WTC11 (cell line): ENCODE results near the gene OGA. TPM values are rescaled to one million over a fixed set of nuclear protein-coding genes. Genes with fewer than 3 reads are reported as not detected.

Experiments
- ATAC-seq: fragments of 200-7000 bp; cut with Tn5 transposase; 2 replicates; pipeline ENCODE4 v1.10.0; 2021; ENCODE audit warnings: mild to moderate bottlenecking, moderate library complexity
- CTCF ChIA-PET: fragments of 300-600 bp; sonication (Branson Sonifier 250); formaldehyde crosslinking; loops from one replicate; lab custom pipeline; 2021; ENCODE audit warnings: antibody characterized with exemption; lab: Charles Lee
- POLR2A ChIA-PET: fragments of 350-600 bp; sonication (Branson Sonifier 250); formaldehyde crosslinking; loops from one replicate; lab custom pipeline; 2021; ENCODE audit warnings: antibody characterized with exemption; lab: Charles Lee
- DNase-seq: peaks from one replicate; pipeline ENCODE4 v3.0.0; 2021; ENCODE audit warnings: low spot score
- H3K27ac Mint-ChIP-seq: 2 replicates; pipeline ENCODE4 v1.8.0; 2021; ENCODE audit warnings: mixed read lengths
- H3K27me3 Mint-ChIP-seq: 2 replicates; pipeline ENCODE4 v1.8.0; 2021; ENCODE audit warnings: low read depth, mild to moderate bottlenecking, moderate library complexity, mixed read lengths
- H3K36me3 Mint-ChIP-seq: 2 replicates; pipeline ENCODE4 v1.8.0; 2021; ENCODE audit warnings: mixed read lengths
- H3K4me1 Mint-ChIP-seq: 2 replicates; pipeline ENCODE4 v1.8.0; 2022; ENCODE audit warnings: mixed read lengths
- H3K4me3 Mint-ChIP-seq: 2 replicates; pipeline ENCODE4 v1.8.0; 2021; ENCODE audit warnings: mild to moderate bottlenecking, moderate library complexity, mixed read lengths
- H3K9me3 Mint-ChIP-seq: 2 replicates; pipeline ENCODE4 v1.8.0; 2021; ENCODE audit warnings: mixed read lengths
- AR ChIP-seq: fragments of 250-450 bp; sonication (Bioruptor Pico); IDR thresholded peaks from 2 replicates; pipeline ENCODE4 v1.9.0; 2021; ENCODE audit warnings: mild to moderate bottlenecking
- ATF3 ChIP-seq: sonication (generic); formaldehyde crosslinking; conservative IDR thresholded peaks from 2 replicates; pipeline ENCODE4 v1.8.1; 2022; ENCODE audit warnings: mild to moderate bottlenecking, missing genetic modification reagents
- CBFB ChIP-seq: sonication (generic); formaldehyde crosslinking; IDR thresholded peaks from 2 replicates; pipeline ENCODE4 v1.8.1; 2022; ENCODE audit warnings: mild to moderate bottlenecking, low read depth, missing genetic modification reagents
- CTCF ChIP-seq: fragments of 200-600 bp; IDR thresholded peaks from 2 replicates; pipeline ENCODE4 v1.8.0; 2022; ENCODE audit warnings: antibody characterized with exemption
- ESRRA ChIP-seq: sonication (generic); formaldehyde crosslinking; IDR thresholded peaks from 2 replicates; pipeline ENCODE4 v1.8.1; 2022; ENCODE audit warnings: mild to moderate bottlenecking, missing genetic modification reagents, borderline replicate concordance
- GRHL2 ChIP-seq: fragments of 250-450 bp; sonication (Bioruptor Pico); IDR thresholded peaks from 2 replicates; pipeline ENCODE4 v1.8.0; 2022; ENCODE audit warnings: mild to moderate bottlenecking, moderate library complexity; ENCODE audit not compliant: insufficient replicate concordance, severe bottlenecking
- PRRX2 ChIP-seq: fragments of 250-450 bp; sonication (Bioruptor Pico); IDR thresholded peaks from 2 replicates; pipeline ENCODE4 v1.8.0; 2021; ENCODE audit warnings: mild to moderate bottlenecking
- TCF7 ChIP-seq: sonication (generic); formaldehyde crosslinking; IDR thresholded peaks from 2 replicates; pipeline ENCODE4 v1.8.0; 2022; ENCODE audit warnings: mild to moderate bottlenecking, low read depth, missing genetic modification reagents, moderate library complexity
- ZNF396 ChIP-seq: fragments of 250-450 bp; sonication (Bioruptor Pico); IDR thresholded peaks from 2 replicates; pipeline ENCODE4 v1.8.0; 2021; ENCODE audit warnings: mild to moderate bottlenecking, moderate library complexity, borderline replicate concordance
- total RNA-seq: library from RNA; stranded (reverse); gene quantifications from 3 replicates; pipeline ENCODE4 v1.2.3, GENCODE V29; 2021
- TF ChIP-seq, protein P1 (sequence below): sonication (generic); formaldehyde crosslinking; IDR thresholded peaks from 2 replicates; pipeline ENCODE4 v1.8.1; 2022; ENCODE audit warnings: low read depth, missing genetic modification reagents, borderline replicate concordance
- TF ChIP-seq, protein P2 (sequence below): sonication (generic); formaldehyde crosslinking; conservative IDR thresholded peaks from 2 replicates; pipeline ENCODE4 v1.8.1; 2023; ENCODE audit warnings: mild to moderate bottlenecking, low read depth, missing genetic modification reagents, moderate library complexity
- TF ChIP-seq, protein P3 (sequence below): fragments of 250-450 bp; sonication (Bioruptor Pico); IDR thresholded peaks from 2 replicates; pipeline ENCODE4 v1.9.0; 2021; ENCODE audit warnings: mild to moderate bottlenecking, borderline replicate concordance
- TF ChIP-seq, protein P4 (sequence below): sonication (generic); formaldehyde crosslinking; IDR thresholded peaks from 2 replicates; pipeline ENCODE4 v1.8.0; 2022; ENCODE audit warnings: mild to moderate bottlenecking, missing genetic modification reagents

OGA gene
- total RNA-seq, 1 experiment from 2014 or later, result 111 TPM

DNA sequence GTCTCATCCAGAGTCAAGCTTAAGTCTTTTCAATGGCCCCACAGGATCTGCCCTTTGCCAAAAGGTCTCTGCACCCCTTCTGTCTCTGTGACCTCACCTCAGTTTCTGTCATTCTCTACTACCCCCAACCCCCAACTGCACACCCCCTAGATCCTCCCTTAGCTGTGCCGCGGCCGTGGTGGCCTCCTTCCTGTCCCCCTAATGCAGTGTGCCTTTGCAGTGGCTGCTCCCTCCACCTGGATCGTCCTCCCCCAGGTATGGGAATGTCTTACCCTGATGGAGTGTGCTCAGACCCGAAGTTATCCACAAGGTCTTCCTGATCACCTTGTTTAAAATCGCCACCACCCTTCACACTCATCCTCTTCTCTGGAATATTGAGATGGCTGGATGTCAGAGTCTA lies 51.9 kb downstream of the OGA start (continued):
- TF ChIP-seq, protein P1, sequence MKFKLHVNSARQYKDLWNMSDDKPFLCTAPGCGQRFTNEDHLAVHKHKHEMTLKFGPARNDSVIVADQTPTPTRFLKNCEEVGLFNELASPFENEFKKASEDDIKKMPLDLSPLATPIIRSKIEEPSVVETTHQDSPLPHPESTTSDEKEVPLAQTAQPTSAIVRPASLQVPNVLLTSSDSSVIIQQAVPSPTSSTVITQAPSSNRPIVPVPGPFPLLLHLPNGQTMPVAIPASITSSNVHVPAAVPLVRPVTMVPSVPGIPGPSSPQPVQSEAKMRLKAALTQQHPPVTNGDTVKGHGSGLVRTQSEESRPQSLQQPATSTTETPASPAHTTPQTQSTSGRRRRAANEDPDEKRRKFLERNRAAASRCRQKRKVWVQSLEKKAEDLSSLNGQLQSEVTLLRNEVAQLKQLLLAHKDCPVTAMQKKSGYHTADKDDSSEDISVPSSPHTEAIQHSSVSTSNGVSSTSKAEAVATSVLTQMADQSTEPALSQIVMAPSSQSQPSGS (CRISPR knock-in tag), result no peak
- TF ChIP-seq, protein P2, sequence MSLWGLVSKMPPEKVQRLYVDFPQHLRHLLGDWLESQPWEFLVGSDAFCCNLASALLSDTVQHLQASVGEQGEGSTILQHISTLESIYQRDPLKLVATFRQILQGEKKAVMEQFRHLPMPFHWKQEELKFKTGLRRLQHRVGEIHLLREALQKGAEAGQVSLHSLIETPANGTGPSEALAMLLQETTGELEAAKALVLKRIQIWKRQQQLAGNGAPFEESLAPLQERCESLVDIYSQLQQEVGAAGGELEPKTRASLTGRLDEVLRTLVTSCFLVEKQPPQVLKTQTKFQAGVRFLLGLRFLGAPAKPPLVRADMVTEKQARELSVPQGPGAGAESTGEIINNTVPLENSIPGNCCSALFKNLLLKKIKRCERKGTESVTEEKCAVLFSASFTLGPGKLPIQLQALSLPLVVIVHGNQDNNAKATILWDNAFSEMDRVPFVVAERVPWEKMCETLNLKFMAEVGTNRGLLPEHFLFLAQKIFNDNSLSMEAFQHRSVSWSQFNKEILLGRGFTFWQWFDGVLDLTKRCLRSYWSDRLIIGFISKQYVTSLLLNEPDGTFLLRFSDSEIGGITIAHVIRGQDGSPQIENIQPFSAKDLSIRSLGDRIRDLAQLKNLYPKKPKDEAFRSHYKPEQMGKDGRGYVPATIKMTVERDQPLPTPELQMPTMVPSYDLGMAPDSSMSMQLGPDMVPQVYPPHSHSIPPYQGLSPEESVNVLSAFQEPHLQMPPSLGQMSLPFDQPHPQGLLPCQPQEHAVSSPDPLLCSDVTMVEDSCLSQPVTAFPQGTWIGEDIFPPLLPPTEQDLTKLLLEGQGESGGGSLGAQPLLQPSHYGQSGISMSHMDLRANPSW (CRISPR knock-in tag), result no peak
- no peak for TF ChIP-seq TCF7 (CRISPR knock-in tag)
- TF ChIP-seq CBFB (CRISPR knock-in tag), result no peak
- no peak for TF ChIP-seq ZNF396 (CRISPR knock-in tag)
- TF ChIP-seq, all 79 proteins: peak for 0

DNA sequence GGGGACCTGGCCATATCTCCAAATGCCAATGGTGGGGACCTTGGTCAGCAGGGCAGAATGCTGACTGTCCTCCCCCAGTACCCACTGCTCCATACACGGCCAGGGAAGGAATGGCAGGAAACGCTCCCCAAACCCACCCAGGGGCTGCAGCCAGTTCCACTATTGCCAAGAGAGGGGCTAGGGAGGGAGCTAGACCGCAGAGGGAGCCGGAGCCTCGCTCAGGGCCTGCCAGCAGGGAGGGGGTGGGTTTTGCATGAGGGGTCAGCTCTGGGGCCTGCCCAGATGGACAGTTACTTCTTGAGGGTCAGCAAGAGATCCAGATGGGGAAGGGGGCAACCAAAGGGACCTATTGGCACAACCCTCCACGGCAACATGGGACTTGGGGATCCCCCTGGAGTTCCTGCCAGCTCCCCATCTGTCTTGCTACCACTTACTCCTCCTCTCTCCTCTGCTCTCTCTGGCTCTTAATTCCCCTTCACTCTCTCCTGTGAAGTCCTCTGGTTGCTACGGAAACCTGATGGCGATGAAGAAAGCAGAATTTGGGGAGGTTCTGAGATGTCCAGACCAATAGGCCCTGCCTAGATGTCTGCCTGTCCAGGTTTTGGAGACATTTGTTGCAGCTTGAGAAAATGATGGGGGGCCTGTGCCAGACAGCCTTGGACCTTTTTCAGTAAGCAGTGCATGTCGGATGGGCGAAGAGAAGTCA lies 55.0 kb downstream of the OGA start:
- Mint-ChIP-seq H3K4me3 (no peak overlapping the region), H3K27ac (no peak overlapping the region), H3K27me3 (peaks cover 8% of the 10 kb centered on the region)
- CTCF ChIA-PET, result interaction anchor here (1.6 kb wide), 1 partner anchor 14 kb away, joined by 6 read pairs; no protein-coding TSS in a partner anchor
- no peak for DNase-seq
- ATAC-seq, result no peak
- POLR2A ChIA-PET, result interaction anchor here (0.6 kb wide), 1 partner anchor 432 kb away, joined by 7 read pairs; no protein-coding TSS in a partner anchor
- TF ChIP-seq, protein P3, sequence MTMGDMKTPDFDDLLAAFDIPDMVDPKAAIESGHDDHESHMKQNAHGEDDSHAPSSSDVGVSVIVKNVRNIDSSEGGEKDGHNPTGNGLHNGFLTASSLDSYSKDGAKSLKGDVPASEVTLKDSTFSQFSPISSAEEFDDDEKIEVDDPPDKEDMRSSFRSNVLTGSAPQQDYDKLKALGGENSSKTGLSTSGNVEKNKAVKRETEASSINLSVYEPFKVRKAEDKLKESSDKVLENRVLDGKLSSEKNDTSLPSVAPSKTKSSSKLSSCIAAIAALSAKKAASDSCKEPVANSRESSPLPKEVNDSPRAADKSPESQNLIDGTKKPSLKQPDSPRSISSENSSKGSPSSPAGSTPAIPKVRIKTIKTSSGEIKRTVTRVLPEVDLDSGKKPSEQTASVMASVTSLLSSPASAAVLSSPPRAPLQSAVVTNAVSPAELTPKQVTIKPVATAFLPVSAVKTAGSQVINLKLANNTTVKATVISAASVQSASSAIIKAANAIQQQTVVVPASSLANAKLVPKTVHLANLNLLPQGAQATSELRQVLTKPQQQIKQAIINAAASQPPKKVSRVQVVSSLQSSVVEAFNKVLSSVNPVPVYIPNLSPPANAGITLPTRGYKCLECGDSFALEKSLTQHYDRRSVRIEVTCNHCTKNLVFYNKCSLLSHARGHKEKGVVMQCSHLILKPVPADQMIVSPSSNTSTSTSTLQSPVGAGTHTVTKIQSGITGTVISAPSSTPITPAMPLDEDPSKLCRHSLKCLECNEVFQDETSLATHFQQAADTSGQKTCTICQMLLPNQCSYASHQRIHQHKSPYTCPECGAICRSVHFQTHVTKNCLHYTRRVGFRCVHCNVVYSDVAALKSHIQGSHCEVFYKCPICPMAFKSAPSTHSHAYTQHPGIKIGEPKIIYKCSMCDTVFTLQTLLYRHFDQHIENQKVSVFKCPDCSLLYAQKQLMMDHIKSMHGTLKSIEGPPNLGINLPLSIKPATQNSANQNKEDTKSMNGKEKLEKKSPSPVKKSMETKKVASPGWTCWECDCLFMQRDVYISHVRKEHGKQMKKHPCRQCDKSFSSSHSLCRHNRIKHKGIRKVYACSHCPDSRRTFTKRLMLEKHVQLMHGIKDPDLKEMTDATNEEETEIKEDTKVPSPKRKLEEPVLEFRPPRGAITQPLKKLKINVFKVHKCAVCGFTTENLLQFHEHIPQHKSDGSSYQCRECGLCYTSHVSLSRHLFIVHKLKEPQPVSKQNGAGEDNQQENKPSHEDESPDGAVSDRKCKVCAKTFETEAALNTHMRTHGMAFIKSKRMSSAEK, result no peak
- TF ChIP-seq CTCF (no peak), TCF7 (CRISPR knock-in tag) (no peak), GRHL2 (no peak), PRRX2 (CRISPR knock-in tag) (no peak), ESRRA (CRISPR knock-in tag) (no peak), ATF3 (CRISPR knock-in tag) (no peak), AR (no peak)
- TF ChIP-seq, protein P4, sequence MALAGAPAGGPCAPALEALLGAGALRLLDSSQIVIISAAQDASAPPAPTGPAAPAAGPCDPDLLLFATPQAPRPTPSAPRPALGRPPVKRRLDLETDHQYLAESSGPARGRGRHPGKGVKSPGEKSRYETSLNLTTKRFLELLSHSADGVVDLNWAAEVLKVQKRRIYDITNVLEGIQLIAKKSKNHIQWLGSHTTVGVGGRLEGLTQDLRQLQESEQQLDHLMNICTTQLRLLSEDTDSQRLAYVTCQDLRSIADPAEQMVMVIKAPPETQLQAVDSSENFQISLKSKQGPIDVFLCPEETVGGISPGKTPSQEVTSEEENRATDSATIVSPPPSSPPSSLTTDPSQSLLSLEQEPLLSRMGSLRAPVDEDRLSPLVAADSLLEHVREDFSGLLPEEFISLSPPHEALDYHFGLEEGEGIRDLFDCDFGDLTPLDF (CRISPR knock-in tag), result no peak
- TF ChIP-seq, all 79 proteins: peak for 0
- Mint-ChIP-seq H3K36me3 (no peaks in the 10 kb centered on the region), H3K9me3 (no peaks in the 10 kb centered on the region), H3K4me1 (peaks cover 19% of the 10 kb centered on the region)
